Gastrocnemius medialis (tissue), 4 donors: Measurements from ENCODE around the gene SLC7A11. TPM values are rescaled to one million over a fixed set of nuclear protein-coding genes. Genes with fewer than 3 reads are reported as not detected.

Experiments used
- ATAC-seq, 2 donors: fragments of 150-250 bp; one replicate each; pipeline ENCODE4 v1.9.1; 2016
- DNase-seq, 2 donors: peaks; one replicate each; pipeline ENCODE4 v3.0.0-alpha.2; 2019
- H3K27ac ChIP-seq, 4 donors: fragments of 200-600 bp; sonication (generic); 1 replicate in 1 of 4; 2 replicates in 3 of 4; pipeline ENCODE4 v1.5.1; 2016 to 2018; ENCODE audit warnings: mild to moderate bottlenecking in 2 of 4, moderate library complexity in 1 of 4
- H3K27me3 ChIP-seq, 3 donors: fragments of 200-600 bp; sonication (generic) in 2 of 3; 1 replicate in 1 of 3; 2 replicates in 2 of 3; pipeline versions ENCODE4 v1.5.1 to v1.6.0; 2016 to 2019; ENCODE audit warnings: mild to moderate bottlenecking in 1 of 3, moderate library complexity in 1 of 3
- H3K36me3 ChIP-seq, 2 donors: fragments of 200-600 bp; sonication (generic) in 1 of 2; one replicate each; pipeline ENCODE4 v1.5.1; 2017 to 2018
- H3K4me1 ChIP-seq, 2 donors: fragments of 200-600 bp; sonication (generic) in 1 of 2; one replicate each; pipeline ENCODE4 v1.5.1; 2016 to 2017; ENCODE audit warnings: mild to moderate bottlenecking in 2 of 2
- H3K4me3 ChIP-seq, 4 donors: fragments of 200-600 bp; sonication (generic) in 3 of 4; 1 replicate in 1 of 4; 2 replicates in 3 of 4; pipeline ENCODE4 v1.5.1; 2016 to 2019; ENCODE audit warnings: mild to moderate bottlenecking in 2 of 4
- H3K9me3 ChIP-seq, 3 donors: fragments of 200-600 bp; sonication (generic) in 2 of 3; 1 replicate in 1 of 3; 2 replicates in 2 of 3; pipeline ENCODE4 v1.5.1; 2016 to 2019
- POLR2A ChIP-seq, 2 donors: fragments of 450-650 bp; IDR thresholded peaks; one replicate each; pipeline ENCODE4 v1.6.1; 2017; ENCODE audit warnings: antibody characterized with exemption in 2 of 2, mild to moderate bottlenecking in 2 of 2, moderate library complexity in 2 of 2
- in situ Hi-C, 4 donors: fragments of 200-750 bp; cut with MboI; loops; one replicate each; pipeline versions ENCODE4 v1.15.0 to v1.8.0; 2017; ENCODE audit warnings: low sequenced_read_pairs in 4 of 4
- intact Hi-C: fragments of 100-400 bp; cut with DNase I; formaldehyde crosslinking; loops from one replicate; pipeline ENCODE4 v1.15.1; 2023; ENCODE audit warnings: low total_unique reads
- total RNA-seq, 4 donors: library from RNA; depleted of rRNA; stranded (reverse); fragments of >200 nt; gene quantifications; one replicate each; pipeline versions ENCODE4 v1.1.0 to v1.2.3, GENCODE V29; 2016
- TF ChIP-seq, protein P1 (sequence below), 5 experiments: fragments of 450-650 bp in 3 of 5; fragments of 200-600 bp in 2 of 5; sonication (generic) in 2 of 5; IDR thresholded peaks in 4 of 5; conservative IDR thresholded peaks in 1 of 5; 1 replicate in 4 of 5; 2 replicates in 1 of 5; pipeline ENCODE4 v1.5.1; 2016 to 2019; ENCODE audit warnings: antibody characterized with exemption in 5 of 5, mild to moderate bottlenecking in 3 of 5, moderate library complexity in 3 of 5

SLC7A11 gene
- total RNA-seq, 4 donors from 2014 or later = 0.10 to 0.11 TPM; not detected in 2

DNA sequence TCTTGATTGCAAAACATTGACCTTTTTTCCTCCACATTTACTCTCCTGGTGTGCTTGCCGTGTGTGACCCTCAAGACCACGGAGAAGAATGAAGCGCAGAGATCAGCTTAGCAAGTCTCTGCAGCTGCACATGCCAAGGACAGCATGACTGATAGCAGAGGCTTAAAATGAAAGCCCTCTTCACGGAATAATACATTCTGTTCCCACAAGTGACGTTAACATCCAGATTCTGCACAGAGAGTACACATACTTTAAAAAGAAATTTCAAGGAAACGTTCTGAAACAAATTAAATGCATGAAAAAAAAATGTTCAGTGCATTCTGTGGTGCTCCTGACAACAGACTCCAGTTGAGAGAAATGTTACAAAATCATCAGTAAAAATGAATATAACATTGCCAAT lies 60.9 kb downstream of the SLC7A11 start:
- TF ChIP-seq, protein P1, sequence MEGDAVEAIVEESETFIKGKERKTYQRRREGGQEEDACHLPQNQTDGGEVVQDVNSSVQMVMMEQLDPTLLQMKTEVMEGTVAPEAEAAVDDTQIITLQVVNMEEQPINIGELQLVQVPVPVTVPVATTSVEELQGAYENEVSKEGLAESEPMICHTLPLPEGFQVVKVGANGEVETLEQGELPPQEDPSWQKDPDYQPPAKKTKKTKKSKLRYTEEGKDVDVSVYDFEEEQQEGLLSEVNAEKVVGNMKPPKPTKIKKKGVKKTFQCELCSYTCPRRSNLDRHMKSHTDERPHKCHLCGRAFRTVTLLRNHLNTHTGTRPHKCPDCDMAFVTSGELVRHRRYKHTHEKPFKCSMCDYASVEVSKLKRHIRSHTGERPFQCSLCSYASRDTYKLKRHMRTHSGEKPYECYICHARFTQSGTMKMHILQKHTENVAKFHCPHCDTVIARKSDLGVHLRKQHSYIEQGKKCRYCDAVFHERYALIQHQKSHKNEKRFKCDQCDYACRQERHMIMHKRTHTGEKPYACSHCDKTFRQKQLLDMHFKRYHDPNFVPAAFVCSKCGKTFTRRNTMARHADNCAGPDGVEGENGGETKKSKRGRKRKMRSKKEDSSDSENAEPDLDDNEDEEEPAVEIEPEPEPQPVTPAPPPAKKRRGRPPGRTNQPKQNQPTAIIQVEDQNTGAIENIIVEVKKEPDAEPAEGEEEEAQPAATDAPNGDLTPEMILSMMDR (IDR thresholded peaks at IDR 0.05 in 4 of 5, conservative IDR thresholded peaks at IDR 0.05 in 1 of 5) = no peak
- no peak for TF ChIP-seq POLR2A (IDR thresholded peaks at IDR 0.05)
- peaks cover 11 to 21% of the 10 kb centered on the region in 2 donors for H3K4me1 ChIP-seq
- DNase-seq (no peak), ATAC-seq (peak; percentile 41 to 66)
- in situ Hi-C loops (loop anchor here in 3 of 4 donors (10.0 to 25.0 kb wide), 4 partner anchors 144 to 1056 kb away; no protein-coding TSS in a partner anchor), intact Hi-C loops (loop anchor here (5.0 kb wide), 2 partner anchors 359 to 501 kb away; no protein-coding TSS in a partner anchor)
- H3K4me3 ChIP-seq = peak overlapping the region in 1 of 4 donors; percentile 22
- H3K9me3 ChIP-seq = no peaks in the 10 kb centered on the region
- H3K36me3 ChIP-seq = no peaks in the 10 kb centered on the region
- no peaks in the 10 kb centered on the region for H3K27me3 ChIP-seq
- no peak overlapping the region for H3K27ac ChIP-seq

DNA sequence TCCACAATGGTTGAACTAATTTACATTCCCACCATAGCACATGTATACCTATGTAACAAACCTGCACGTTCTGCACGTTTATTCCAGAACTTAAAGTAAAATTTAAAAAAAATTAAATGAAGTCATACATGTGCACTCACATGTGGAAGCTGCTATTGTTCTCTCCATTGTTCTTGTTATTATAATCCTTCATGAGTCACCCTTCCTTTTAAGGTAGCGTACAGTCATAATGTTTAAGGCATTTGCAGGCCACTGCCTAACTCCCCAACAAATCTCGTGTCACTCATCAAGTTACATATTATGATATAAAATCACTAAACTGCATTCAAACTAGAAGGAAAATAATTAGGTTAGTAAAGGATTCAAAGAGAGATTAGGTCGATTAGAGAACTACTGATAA lies 63.6 kb downstream of the SLC7A11 start:
- Histone ChIP-seq H3K27me3 (no peaks in the 10 kb centered on the region), H3K4me3 (no peak overlapping the region), H3K36me3 (no peaks in the 10 kb centered on the region), H3K4me1 (peaks cover 21 to 32% of the 10 kb centered on the region in 2 donors), H3K9me3 (no peaks in the 10 kb centered on the region), H3K27ac (no peak overlapping the region)
- in situ Hi-C loops (loop anchor here in 2 of 4 donors (25.0 kb wide), 3 partner anchors 141 to 509 kb away; no protein-coding TSS in a partner anchor), intact Hi-C loops (loop anchor here (5.0 kb wide), 1 partner anchor 91 kb away; no protein-coding TSS in a partner anchor)
- ATAC-seq (no peak), DNase-seq (no peak)
- no peak for TF ChIP-seq POLR2A (IDR thresholded peaks at IDR 0.05)
- TF ChIP-seq, protein P1 (IDR thresholded peaks at IDR 0.05 in 4 of 5, conservative IDR thresholded peaks at IDR 0.05 in 1 of 5) = no peak

- in situ Hi-C loops = loop anchor here in 2 of 4 donors (25.0 kb wide), 3 partner anchors 140 to 510 kb away; no protein-coding TSS in a partner anchor
- no peaks in the 10 kb centered on the region for H3K36me3 ChIP-seq
- ATAC-seq = no peak
These were observed 64.7 kb downstream of the SLC7A11 start for GRCh38 chr4:138177278-138177968.

GRCh38 chr4:138174981-138175794 lies 67.0 kb downstream of the SLC7A11 start:
- Histone ChIP-seq H3K27me3 (no peaks in the 10 kb centered on the region), H3K27ac (no peak overlapping the region), H3K4me3 (peak overlapping the region in 3 of 4 donors; percentile 12 to 27 (median 14)), H3K36me3 (no peaks in the 10 kb centered on the region), H3K4me1 (peaks cover 10% of the 10 kb centered on the region in 2 donors), H3K9me3 (no peaks in the 10 kb centered on the region)
- no peak for TF ChIP-seq POLR2A (IDR thresholded peaks at IDR 0.05)
- in situ Hi-C loops = loop anchor here in 2 of 4 donors (25.0 kb wide), 3 partner anchors 138 to 512 kb away; no protein-coding TSS in a partner anchor
- intact Hi-C loops = loop anchor here (5.0 kb wide), 1 partner anchor 88 kb away; no protein-coding TSS in a partner anchor
- ATAC-seq (peak; percentile 58 to 71), DNase-seq (peak in 1 of 2 donors; percentile 16)

More at GRCh38 chr4:138177278-138177968, 64.7 kb downstream of the SLC7A11 start:
- no peak overlapping the region for H3K27ac ChIP-seq
- no peak for TF ChIP-seq POLR2A (IDR thresholded peaks at IDR 0.05)
- TF ChIP-seq, protein P1 (IDR thresholded peaks at IDR 0.05 in 4 of 5, conservative IDR thresholded peaks at IDR 0.05 in 1 of 5) = no peak
- no peak overlapping the region for H3K4me3 ChIP-seq
- no peaks in the 10 kb centered on the region for H3K27me3 ChIP-seq
- DNase-seq = no peak
- intact Hi-C loops = loop anchor here (5.0 kb wide), 1 partner anchor 90 kb away; no protein-coding TSS in a partner anchor
- peaks cover 18 to 27% of the 10 kb centered on the region in 2 donors for H3K4me1 ChIP-seq
- no peaks in the 10 kb centered on the region for H3K9me3 ChIP-seq
